DMS79 (cell line): ENCODE results near the gene NIBAN1.
"Not testable (repeated sequence)": the region's sequence is repeated elsewhere in the genome, so short reads cannot be mapped to it uniquely, and the experiment has no call there.

Source experiments
- DNase-seq: peaks from one replicate; lab custom pipeline; 2025; lab: John Stamatoyannopoulos, UW

The NIBAN1 gene

GRCh38 chr1:184973272-184974055 lies 844 bp downstream of the NIBAN1 start:
- peak; percentile 11 for DNase-seq

DNA sequence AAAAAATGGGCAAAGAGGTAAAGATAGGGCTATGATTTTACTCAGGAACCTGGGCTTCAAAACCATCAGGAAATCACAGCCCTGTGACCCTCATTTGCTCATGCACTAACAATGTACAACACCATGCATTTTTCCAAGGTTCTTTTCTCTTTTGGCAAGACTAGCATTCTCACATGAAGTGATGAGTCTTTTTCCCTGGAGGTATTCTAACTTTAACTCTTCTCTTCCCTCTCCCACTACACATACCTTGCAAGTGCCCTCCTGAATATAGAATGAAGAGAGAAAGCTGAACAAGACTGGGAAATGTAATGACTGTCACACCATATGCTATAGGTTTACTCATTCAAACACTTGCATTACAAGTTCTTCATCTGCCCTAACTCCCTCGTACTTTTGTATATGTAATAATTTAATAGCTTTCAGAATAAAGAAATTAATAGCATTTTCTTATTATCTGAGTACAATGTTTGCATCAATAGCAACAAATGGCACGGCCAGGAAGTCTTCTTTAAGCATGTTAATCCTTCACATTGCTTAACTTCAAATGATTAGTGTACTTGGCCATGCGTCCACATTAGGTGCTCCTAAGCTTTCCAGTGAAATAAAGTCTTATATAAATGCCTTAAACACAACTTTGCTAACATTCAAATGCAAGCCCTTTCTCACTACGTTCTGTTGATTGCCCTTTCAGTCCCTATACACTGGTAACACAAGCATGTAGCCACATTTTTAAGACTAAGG lies 1.8 kb downstream of the NIBAN1 start:
- no peak for DNase-seq

GRCh38 chr1:184971522-184972265 lies 2.6 kb downstream of the NIBAN1 start:
- no peak for DNase-seq

GRCh38 chr1:184970691-184971161 lies 3.6 kb downstream of the NIBAN1 start:
- DNase-seq: no peak

DNA sequence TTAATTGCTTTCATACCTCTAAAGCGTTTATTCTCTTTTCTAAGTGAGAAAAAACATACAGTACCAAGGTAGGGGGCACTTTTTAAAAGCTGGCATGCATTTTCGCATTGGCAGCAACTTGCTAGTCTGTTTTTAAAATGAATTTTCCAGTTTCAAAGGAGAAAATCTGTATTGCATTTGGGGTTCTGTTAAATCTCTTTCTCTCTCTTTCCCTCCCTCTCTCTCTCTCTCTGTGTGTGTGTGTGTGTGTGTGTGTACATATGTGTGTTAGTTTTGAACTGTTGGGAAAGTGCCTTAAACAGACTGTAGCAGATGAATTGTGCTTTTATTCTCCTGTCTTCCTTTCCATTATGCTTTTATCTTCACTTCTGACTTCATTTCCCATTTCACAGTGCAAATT lies 7.3 kb downstream of the NIBAN1 start:
- DNase-seq: no peak

DNA sequence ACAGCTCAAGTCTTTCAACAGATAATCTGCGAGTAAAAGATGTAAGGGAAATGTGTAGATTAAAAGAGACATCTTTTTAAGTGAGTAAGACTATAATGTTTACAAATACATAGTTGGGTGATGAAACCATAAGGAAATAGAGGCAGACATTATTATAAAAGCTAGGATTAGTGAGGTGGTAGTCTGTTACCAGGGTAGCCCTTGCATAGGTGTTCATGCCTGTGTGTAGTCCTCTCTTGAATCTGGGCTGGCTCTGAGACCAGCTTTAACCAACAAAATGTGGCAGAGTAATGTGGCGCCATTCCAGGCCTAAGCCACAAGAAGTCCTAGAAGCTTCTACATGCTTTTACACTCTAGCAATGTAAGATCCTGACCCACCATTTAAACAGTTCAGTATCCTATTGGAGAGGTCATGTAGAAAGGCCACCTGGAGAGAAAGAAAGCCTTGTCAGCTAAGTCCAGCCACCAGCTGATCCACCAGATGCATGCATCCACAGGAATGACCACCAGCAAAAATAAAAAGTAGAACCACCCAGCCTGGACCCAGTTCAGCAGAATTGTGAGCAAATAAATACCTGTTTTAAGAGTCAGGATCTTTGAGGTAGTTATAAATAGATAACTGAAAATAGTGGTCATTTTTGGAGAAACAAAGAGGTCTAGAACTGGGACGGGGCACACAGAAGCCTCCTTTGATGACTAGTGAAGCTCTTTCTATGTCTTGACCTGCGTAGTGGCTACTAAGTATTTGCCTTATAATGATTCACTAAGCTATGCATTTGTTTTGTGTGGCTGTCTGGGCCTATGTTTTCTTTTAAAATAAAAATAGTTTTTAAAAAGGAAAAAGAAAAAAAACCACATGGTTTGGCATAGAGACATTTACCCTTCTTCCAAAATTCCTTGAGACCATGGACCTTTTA lies 8.1 kb downstream of the NIBAN1 start:
- no peak for DNase-seq

DNA sequence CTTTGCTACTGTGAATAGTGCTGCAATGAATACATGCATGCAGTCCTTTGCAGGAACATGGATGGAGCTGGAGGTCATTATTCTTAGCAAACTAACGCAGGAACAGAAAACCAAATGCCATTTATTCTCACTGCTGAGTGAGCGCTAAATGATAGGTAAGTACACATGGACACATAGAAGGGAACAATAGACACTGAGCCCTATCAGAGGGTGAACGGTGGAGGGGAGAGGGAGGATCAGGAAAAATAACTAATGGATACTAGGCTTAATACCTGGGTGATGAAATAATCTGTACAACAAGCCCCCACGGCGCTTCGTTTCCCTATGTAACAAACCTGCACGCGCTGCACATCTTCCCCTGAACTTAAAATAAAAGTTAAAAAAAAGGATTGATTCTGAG lies 8.9 kb downstream of the NIBAN1 start:
- DNase-seq: no peak

- DNase-seq: no peak
These were observed 14.7 kb downstream of the NIBAN1 start for GRCh38 chr1:184959626-184960025.

GRCh38 chr1:184958554-184959353 lies 15.6 kb downstream of the NIBAN1 start:
- no peak for DNase-seq

GRCh38 chr1:184957901-184958300 lies 16.4 kb downstream of the NIBAN1 start:
- DNase-seq: not testable (repeated sequence)

- DNase-seq: no peak
These were observed 17.2 kb downstream of the NIBAN1 start for GRCh38 chr1:184956999-184957700.

- no peak for DNase-seq
These were observed 19.9 kb downstream of the NIBAN1 start for GRCh38 chr1:184954232-184954995.

DNA sequence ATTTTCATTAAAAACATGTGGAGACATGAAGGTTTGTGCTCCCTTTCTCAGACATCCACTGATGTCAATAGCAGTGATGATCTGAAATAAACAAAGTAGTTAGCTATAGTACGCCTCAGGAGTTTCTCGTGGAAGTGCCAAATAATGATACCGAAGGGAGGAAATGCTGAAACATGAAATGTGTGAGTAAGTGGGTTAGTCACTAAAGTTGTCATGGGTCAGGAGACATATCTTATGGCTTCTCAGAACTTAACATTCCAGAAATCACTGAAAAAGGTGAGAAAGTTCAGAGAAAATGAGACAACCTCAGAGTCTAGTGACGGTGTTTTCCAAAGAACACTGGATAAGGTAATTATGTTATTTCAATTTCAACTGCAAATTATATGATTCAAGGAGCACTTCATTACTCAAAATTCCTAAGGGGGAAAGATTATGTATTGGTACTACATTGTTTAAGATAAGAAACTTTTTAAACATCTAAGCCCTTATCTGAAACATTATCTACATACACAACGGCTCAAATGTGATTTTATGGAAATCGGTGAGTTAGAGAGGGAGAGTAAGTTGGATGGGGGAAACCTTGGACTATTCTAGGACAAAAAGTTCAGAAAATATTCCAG lies 20.6 kb downstream of the NIBAN1 start:
- DNase-seq: no peak

GRCh38 chr1:184952428-184952827 lies 21.9 kb downstream of the NIBAN1 start:
- DNase-seq: no peak

DNA sequence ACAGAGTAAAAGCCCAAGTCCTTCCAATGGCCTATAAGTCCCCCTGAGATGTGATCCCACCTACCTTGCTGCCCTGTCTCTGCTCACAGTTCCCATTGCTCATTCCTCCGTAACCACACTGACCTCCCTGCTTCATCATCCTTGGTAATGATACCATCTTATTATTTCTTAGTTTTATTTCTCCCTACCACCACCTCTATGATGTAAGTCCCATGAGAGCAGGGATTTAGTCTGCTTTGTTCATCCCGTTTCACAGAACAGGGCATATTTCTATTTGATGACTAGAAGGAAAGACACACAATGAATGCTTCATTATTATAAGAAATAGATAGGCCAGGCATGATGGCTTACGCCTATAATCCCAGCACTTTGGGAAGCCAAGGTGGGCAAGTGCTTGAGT lies 22.5 kb downstream of the NIBAN1 start:
- no peak for DNase-seq

DNA sequence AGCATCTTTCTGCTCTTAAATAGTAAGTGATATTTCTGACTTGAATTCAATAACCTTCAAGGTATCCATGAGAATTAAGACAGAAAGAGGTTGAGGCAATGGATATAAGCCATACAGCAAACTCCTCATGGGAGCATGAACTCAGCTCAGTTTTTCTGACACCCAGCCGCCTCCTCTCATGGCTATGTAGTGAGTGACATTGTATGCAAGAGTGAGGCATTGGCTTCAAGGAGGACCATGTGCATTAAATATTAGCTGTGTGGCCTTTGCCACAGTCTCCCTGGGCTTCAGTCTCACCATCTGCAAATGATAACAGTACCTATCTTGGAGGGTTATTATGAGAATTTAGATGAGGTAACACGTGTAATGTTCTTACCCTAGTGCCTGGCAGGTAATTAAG lies 23.4 kb downstream of the NIBAN1 start:
- DNase-seq: no peak

GRCh38 chr1:184950227-184950626 lies 24.1 kb downstream of the NIBAN1 start:
- no peak for DNase-seq

- DNase-seq: no peak
These were observed 26.6 kb downstream of the NIBAN1 start for GRCh38 chr1:184947497-184948256.
